Fibroblast of skin of abdomen (primary cell): Measurements from ENCODE around the gene ITGB1. TPM values are rescaled to one million over a fixed set of nuclear protein-coding genes. Genes with fewer than 3 reads are reported as not detected.
A peak's percentile ranks its signal among the peaks of the same experiment; 100 is the strongest.
"Not testable (repeated sequence)": the region's sequence is repeated elsewhere in the genome, so short reads cannot be mapped to it uniquely, and the experiment has no call there.

Experiments
- DNase-seq: peaks from one replicate; pipeline ENCODE4 v3.0.0-alpha.2; 2013
- polyA plus RNA-seq, 2 experiments: library from polyadenylated mRNA; unstranded; fragments of 120-200 nt; gene quantifications; one replicate each; pipeline ENCODE4 v1.2.1, GENCODE V29; 2013; ENCODE audit not compliant: insufficient read length in 2 of 2

The ITGB1 gene
- polyA plus RNA-seq (2013, experiment 1 of 2; ENCODE audit: insufficient read length), result 2,201 TPM
- 2,172 TPM for polyA plus RNA-seq (2013, experiment 2 of 2; ENCODE audit: insufficient read length)

- peak; percentile 99 for DNase-seq
Measured at GRCh38 chr10:32958085-32959005, at the start of gene ITGB1. Gene ITGB1, minus strand, starts transcription at chr10:32958230. Its CDS starts 22,672 bp downstream, at chr10:32935558.

- no peak for DNase-seq
Measured at GRCh38 chr10:33006342-33006887, 48.4 kb upstream of the ITGB1 start.

GRCh38 chr10:33005322-33006301 lies 47.6 kb upstream of the ITGB1 start:
- peak; percentile 98 for DNase-seq

GRCh38 chr10:33001908-33002492 lies 44.0 kb upstream of the ITGB1 start:
- DNase-seq, result no peak

- not testable (repeated sequence) for DNase-seq
Measured at GRCh38 chr10:32998060-32998581, 40.1 kb upstream of the ITGB1 start.

GRCh38 chr10:32995751-32996150 lies 37.7 kb upstream of the ITGB1 start:
- no peak for DNase-seq

GRCh38 chr10:32995066-32995622 lies 37.1 kb upstream of the ITGB1 start:
- no peak for DNase-seq

GRCh38 chr10:32994632-32995031 lies 36.6 kb upstream of the ITGB1 start:
- not testable (repeated sequence) for DNase-seq

GRCh38 chr10:32992310-32992709 lies 34.3 kb upstream of the ITGB1 start:
- DNase-seq, result not testable (repeated sequence)

- DNase-seq, result no peak
Measured at GRCh38 chr10:32990811-32991210, 32.8 kb upstream of the ITGB1 start.

- no peak for DNase-seq
Measured at GRCh38 chr10:32988604-32989003, 30.6 kb upstream of the ITGB1 start.

- no peak for DNase-seq
Measured at GRCh38 chr10:32987172-32987571, 29.1 kb upstream of the ITGB1 start.

GRCh38 chr10:32985775-32986350 lies 27.8 kb upstream of the ITGB1 start:
- DNase-seq, result peak; percentile 63

GRCh38 chr10:32985341-32985764 lies 27.3 kb upstream of the ITGB1 start:
- DNase-seq, result no peak

GRCh38 chr10:32984003-32984600 lies 26.1 kb upstream of the ITGB1 start:
- no peak for DNase-seq

- peak; percentile 96 for DNase-seq
Measured at GRCh38 chr10:32982911-32983909, 25.2 kb upstream of the ITGB1 start.

GRCh38 chr10:32982293-32982709 lies 24.3 kb upstream of the ITGB1 start:
- DNase-seq, result peak; percentile 93

GRCh38 chr10:32981760-32982159 lies 23.7 kb upstream of the ITGB1 start:
- peak; percentile 46 for DNase-seq
